Coronary artery (tissue), 2 donors: ENCODE data around the gene ATG16L2.

Source experiments
- DNase-seq: peaks from one replicate; pipeline ENCODE4 v3.0.0-alpha.2; 2017; ENCODE audit warnings: low spot score
- H3K27ac ChIP-seq, 2 donors: fragments of 200-600 bp; sonication (generic); one replicate each; pipeline ENCODE4 v1.5.1; 2016 to 2019
- H3K4me3 ChIP-seq: fragments of 200-600 bp; sonication (generic); 2 replicates; pipeline ENCODE4 v1.5.1; 2016; ENCODE audit warnings: mild to moderate bottlenecking, moderate library complexity
- CTCF ChIP-seq: fragments of 200-600 bp; sonication (generic); IDR thresholded peaks from one replicate; pipeline ENCODE4 v1.5.1; 2019; ENCODE audit warnings: antibody characterized with exemption

ATG16L2 gene

GRCh38 chr11:72780296-72781062 is 33.7 kb upstream of the ATG16L2 start:
- no peak for TF ChIP-seq CTCF
- peak overlapping the region in 1 of 2 donors; percentile 53 for H3K27ac ChIP-seq
- no peak for DNase-seq
- peak overlapping the region; percentile 94 for H3K4me3 ChIP-seq

GRCh38 chr11:72781063-72781312 is 33.2 kb upstream of the ATG16L2 start:
- TF ChIP-seq CTCF: no peak
- Histone ChIP-seq H3K27ac (peak overlapping the region; percentile 10 to 53), H3K4me3 (peak overlapping the region; percentile 94)
- no peak for DNase-seq

- TF ChIP-seq CTCF: no peak
- peak overlapping the region; percentile 10 to 53 for H3K27ac ChIP-seq
- no peak for DNase-seq
- H3K4me3 ChIP-seq: peak overlapping the region; percentile 94
These were observed 32.7 kb upstream of the ATG16L2 start for GRCh38 chr11:72781313-72782080.

GRCh38 chr11:72782081-72782920 is 31.9 kb upstream of the ATG16L2 start:
- no peak for DNase-seq
- H3K27ac ChIP-seq: no peak overlapping the region

GRCh38 chr11:72783144-72783905 is 30.9 kb upstream of the ATG16L2 start:
- TF ChIP-seq CTCF: no peak
- no peak overlapping the region for H3K4me3 ChIP-seq
- DNase-seq: no peak
- H3K27ac ChIP-seq: no peak overlapping the region

More at GRCh38 chr11:72782081-72782920, 31.9 kb upstream of the ATG16L2 start:
- TF ChIP-seq CTCF: no peak
- H3K4me3 ChIP-seq: peak overlapping the region; percentile 94

- Histone ChIP-seq H3K4me3 (no peak overlapping the region), H3K27ac (no peak overlapping the region)
- TF ChIP-seq CTCF: no peak
- no peak for DNase-seq
These were observed 29.5 kb upstream of the ATG16L2 start for GRCh38 chr11:72784662-72785061.
